ENCODE measurements around the gene PIK3CA.

Gene PIK3CA

DNA sequence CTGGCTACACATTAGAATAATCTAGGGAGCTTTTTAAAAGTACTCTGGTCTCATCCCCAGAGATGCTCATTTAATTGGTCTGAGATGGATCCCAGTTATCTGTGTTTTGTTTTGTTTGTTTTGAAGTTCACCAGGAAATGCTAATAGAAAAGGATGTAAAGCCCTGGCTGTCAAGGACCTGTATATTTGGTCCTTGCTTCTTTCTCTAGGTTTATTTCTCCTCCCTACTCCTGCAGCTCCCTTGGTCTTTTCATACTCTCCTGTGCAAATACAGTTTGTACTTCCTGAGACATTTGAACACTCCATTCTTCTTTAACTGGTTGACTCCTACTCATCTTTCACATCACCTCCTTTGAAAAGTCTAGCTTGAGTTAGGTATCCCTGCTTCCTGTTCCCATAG is 3.3 kb downstream of the PIK3CA start:
- TF ChIP-seq, protein P1, sequence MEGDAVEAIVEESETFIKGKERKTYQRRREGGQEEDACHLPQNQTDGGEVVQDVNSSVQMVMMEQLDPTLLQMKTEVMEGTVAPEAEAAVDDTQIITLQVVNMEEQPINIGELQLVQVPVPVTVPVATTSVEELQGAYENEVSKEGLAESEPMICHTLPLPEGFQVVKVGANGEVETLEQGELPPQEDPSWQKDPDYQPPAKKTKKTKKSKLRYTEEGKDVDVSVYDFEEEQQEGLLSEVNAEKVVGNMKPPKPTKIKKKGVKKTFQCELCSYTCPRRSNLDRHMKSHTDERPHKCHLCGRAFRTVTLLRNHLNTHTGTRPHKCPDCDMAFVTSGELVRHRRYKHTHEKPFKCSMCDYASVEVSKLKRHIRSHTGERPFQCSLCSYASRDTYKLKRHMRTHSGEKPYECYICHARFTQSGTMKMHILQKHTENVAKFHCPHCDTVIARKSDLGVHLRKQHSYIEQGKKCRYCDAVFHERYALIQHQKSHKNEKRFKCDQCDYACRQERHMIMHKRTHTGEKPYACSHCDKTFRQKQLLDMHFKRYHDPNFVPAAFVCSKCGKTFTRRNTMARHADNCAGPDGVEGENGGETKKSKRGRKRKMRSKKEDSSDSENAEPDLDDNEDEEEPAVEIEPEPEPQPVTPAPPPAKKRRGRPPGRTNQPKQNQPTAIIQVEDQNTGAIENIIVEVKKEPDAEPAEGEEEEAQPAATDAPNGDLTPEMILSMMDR (IDR thresholded peaks at IDR 0.05; ENCODE audit: extremely low read depth, insufficient read depth, missing control alignments), result no peak
- in situ Hi-C loops (cut with MboI; ENCODE audit: low pct_unique_long_range_greater_than_20kb, low sequenced_read_pairs, unreplicated experiment), result no loop called here
- no peak for DNase-seq (ENCODE audit: low spot score)

DNA sequence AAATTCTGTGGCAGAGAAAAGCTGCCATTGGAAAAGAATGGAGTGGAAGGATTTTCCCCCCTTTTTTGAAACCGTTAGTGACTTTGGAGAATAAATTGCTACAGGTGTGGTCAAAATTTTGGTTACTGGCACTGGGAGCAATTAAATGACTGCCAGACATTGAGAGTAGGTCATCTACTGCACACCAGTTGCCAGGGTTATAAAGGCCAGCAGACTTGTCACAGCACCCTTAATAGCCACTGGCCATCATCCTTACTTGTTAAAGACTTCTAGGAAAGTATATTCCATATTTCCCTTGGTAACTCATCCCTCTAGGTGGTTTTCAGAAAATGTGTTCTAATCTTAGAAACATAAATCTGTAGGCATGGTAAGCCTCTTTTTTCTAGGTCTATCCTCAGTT is 8.0 kb downstream of the PIK3CA start:
- TF ChIP-seq, protein P1 (IDR thresholded peaks at IDR 0.05; ENCODE audit: extremely low read depth, insufficient read depth, missing control alignments), result no peak
- in situ Hi-C loops (cut with MboI; ENCODE audit: low pct_unique_long_range_greater_than_20kb, low sequenced_read_pairs, unreplicated experiment), result no loop called here
- DNase-seq (ENCODE audit: low spot score), result no peak

DNA sequence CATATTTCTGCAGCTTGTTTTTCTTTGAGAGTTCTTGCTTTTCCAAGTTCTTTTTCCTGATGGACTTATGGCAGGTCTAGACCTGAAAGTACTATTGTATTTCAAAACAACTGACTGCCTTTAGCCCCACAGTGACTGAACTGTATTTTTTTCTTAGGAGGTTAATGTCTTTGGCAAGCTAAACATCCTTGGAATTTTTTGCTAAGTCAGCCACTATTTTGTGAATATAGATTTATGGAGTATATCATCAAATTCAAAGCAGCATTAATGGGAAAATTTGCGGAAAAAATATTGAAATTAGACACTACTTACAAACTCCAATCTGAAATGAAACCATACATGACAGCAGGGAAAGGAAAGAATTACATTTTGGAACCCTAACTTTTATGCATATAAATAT is 8.6 kb downstream of the PIK3CA start:
- no peak for DNase-seq (ENCODE audit: low spot score)
- in situ Hi-C loops (cut with MboI; ENCODE audit: low pct_unique_long_range_greater_than_20kb, low sequenced_read_pairs, unreplicated experiment), result no loop called here
- TF ChIP-seq, protein P1 (IDR thresholded peaks at IDR 0.05; ENCODE audit: extremely low read depth, insufficient read depth, missing control alignments), result no peak

DNA sequence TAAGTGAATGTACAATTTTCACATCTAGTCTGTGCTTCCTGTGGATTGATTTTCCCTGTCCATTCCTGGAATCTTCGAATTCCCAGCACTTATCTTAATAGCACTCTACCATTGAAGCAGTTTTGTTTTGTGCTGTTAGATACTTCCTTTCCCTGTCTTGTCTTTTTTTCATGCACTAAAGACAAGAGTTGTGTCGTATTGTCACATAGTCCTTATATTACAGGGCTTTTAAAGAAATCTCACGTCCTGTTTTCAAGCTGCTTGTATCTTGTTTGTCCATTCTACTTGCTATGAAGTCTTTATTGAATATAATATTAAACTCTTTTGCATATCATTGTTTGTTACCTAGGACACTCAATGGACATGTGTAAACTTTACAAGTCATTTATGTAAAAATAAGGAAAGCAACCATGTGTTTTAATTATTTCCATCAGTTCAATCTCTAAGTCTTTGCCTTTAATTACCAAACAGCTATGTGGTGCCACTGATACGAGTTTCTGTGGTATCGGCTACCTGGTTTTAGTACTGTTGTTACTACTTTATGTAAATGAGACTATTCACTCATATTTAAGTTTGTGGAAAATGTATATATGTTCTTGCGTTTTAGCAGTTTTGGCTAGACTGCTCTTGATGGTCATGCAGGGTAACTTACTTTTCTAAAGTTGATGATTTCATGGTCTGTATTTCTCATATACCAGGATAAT is 10.3 kb downstream of the PIK3CA start:
- in situ Hi-C loops (cut with MboI; ENCODE audit: low pct_unique_long_range_greater_than_20kb, low sequenced_read_pairs, unreplicated experiment), result no loop called here
- DNase-seq (ENCODE audit: low spot score), result no peak
- TF ChIP-seq, protein P1 (IDR thresholded peaks at IDR 0.05; ENCODE audit: extremely low read depth, insufficient read depth, missing control alignments), result no peak

DNA sequence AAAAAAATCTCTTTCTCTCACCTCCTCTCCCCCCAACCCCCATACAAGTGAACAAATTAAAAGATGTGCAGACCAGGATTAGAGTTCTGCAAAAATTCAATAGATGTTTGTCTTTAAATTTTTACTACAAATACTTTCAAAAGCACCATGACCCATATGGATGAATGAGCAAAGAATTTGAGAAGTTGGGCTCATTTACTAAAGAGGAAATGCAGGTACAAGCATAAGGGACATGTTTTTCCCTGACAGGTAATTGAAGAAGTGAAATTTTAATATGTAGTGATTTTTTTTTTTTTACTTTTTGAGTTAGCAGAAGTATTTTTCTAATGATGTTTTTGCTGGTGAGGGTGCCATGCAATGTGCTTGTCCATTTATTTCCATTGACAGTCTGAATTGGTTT is 15.3 kb downstream of the PIK3CA start:
- in situ Hi-C loops (cut with MboI; ENCODE audit: low pct_unique_long_range_greater_than_20kb, low sequenced_read_pairs, unreplicated experiment), result no loop called here
- no peak for DNase-seq (ENCODE audit: low spot score)
- TF ChIP-seq, protein P1 (IDR thresholded peaks at IDR 0.05; ENCODE audit: extremely low read depth, insufficient read depth, missing control alignments), result no peak

DNA sequence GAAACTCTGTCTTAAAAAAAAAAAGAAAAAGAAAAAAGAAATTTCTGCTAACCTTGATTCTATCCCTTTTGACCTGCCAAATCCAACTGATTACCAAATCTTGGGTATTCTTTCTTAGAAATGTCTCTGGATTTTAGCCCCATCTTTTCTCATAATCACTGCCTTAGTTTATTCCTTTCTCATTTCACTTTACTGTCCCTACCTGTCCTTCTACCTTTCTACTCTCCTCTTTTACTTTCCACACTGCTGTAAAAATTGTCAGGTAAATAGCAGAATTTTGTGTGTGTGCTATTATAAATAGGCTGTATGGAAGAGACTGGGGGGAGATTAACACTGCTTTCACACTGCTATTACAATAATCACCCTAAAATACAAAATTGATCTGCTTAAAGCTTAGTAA is 16.7 kb downstream of the PIK3CA start:
- TF ChIP-seq, protein P1 (IDR thresholded peaks at IDR 0.05; ENCODE audit: extremely low read depth, insufficient read depth, missing control alignments), result no peak
- DNase-seq (ENCODE audit: low spot score), result no peak
- in situ Hi-C loops (cut with MboI; ENCODE audit: low pct_unique_long_range_greater_than_20kb, low sequenced_read_pairs, unreplicated experiment), result no loop called here
